SK-N-SH treated with all-trans-retinoic acid at 6 μM for 48 hours (cell line): ENCODE measurements around the gene ZNF93.
"Not testable (repeated sequence)": the region's sequence is repeated elsewhere in the genome, so short reads cannot be mapped to it uniquely, and the experiment has no call there.

Experiments used
- ATAC-seq: fragments of 200-7000 bp; cut with Tn5 transposase; 3 replicates; pipeline ENCODE4 v1.9.1; 2020; ENCODE audit warnings: mild to moderate bottlenecking, moderate library complexity
- ARNTL ChIP-seq: fragments of 450-650 bp; formaldehyde crosslinking; IDR thresholded peaks from 2 replicates; pipeline ENCODE4 v1.5.0; 2020; ENCODE audit warnings: low read depth, mild to moderate bottlenecking, moderate library complexity, borderline replicate concordance
- BACH2 ChIP-seq: fragments of 250-450 bp; sonication (Bioruptor Pico); IDR thresholded peaks from 2 replicates; pipeline ENCODE4 v1.9.0; 2021; ENCODE audit warnings: mild to moderate bottlenecking, borderline replicate concordance
- CSDC2 ChIP-seq: fragments of 250-450 bp; sonication (Bioruptor Pico); IDR thresholded peaks from 2 replicates; pipeline ENCODE4 v1.5.0; 2020; ENCODE audit warnings: mild to moderate bottlenecking, moderate library complexity
- CSRNP3 ChIP-seq: fragments of 250-450 bp; sonication (Bioruptor Pico); IDR thresholded peaks from 2 replicates; pipeline ENCODE4 v1.5.1; 2021; ENCODE audit warnings: mild to moderate bottlenecking, moderate library complexity
- ESRRG ChIP-seq: fragments of 250-450 bp; sonication (Bioruptor Pico); IDR thresholded peaks from 2 replicates; pipeline ENCODE4 v1.6.1; 2021; ENCODE audit warnings: mild to moderate bottlenecking
- GLIS3 ChIP-seq: fragments of 250-450 bp; sonication (Bioruptor Pico); IDR thresholded peaks from 2 replicates; pipeline ENCODE4 v1.5.0; 2020; ENCODE audit warnings: mild to moderate bottlenecking, moderate library complexity
- ISL1 ChIP-seq: fragments of 250-450 bp; sonication (Bioruptor Pico); IDR thresholded peaks from 2 replicates; pipeline ENCODE4 v2.1.2; 2022; ENCODE audit warnings: mild to moderate bottlenecking, moderate library complexity
- OSR1 ChIP-seq: fragments of 250-450 bp; sonication (Bioruptor Pico); IDR thresholded peaks from 2 replicates; pipeline ENCODE4 v1.8.0; 2022; ENCODE audit warnings: moderate library complexity, mild to moderate bottlenecking, inconsistent platforms
- PPARA ChIP-seq: fragments of 250-450 bp; sonication (Bioruptor Pico); IDR thresholded peaks from 2 replicates; pipeline ENCODE4 v1.5.0; 2020; ENCODE audit warnings: mild to moderate bottlenecking, borderline replicate concordance
- RARB ChIP-seq: fragments of 250-450 bp; sonication (Bioruptor Pico); IDR thresholded peaks from 2 replicates; pipeline ENCODE4 v1.8.0; 2021; ENCODE audit warnings: mild to moderate bottlenecking, moderate library complexity
- SNAI2 ChIP-seq: fragments of 250-450 bp; sonication (Bioruptor Pico); IDR thresholded peaks from 2 replicates; pipeline ENCODE4 v1.5.0; 2020; ENCODE audit warnings: mild to moderate bottlenecking, moderate library complexity
- TSHZ2 ChIP-seq: fragments of 250-450 bp; sonication (Bioruptor Pico); IDR thresholded peaks from 2 replicates; pipeline ENCODE4 v1.5.0; 2020; ENCODE audit warnings: mild to moderate bottlenecking, moderate library complexity
- ZC3H10 ChIP-seq: fragments of 250-450 bp; sonication (Bioruptor Pico); IDR thresholded peaks from 2 replicates; pipeline ENCODE4 v1.5.1; 2021; ENCODE audit warnings: mild to moderate bottlenecking, moderate library complexity
- ZFP3 ChIP-seq: fragments of 250-450 bp; sonication (Bioruptor Pico); IDR thresholded peaks from 2 replicates; pipeline ENCODE4 v1.5.0; 2020; ENCODE audit warnings: mild to moderate bottlenecking, moderate library complexity
- ZFP30 ChIP-seq: fragments of 450-650 bp; formaldehyde crosslinking; IDR thresholded peaks from 2 replicates; pipeline ENCODE4 v1.5.0; 2022; ENCODE audit warnings: mild to moderate bottlenecking, moderate library complexity
- ZNF565 ChIP-seq: fragments of 450-650 bp; formaldehyde crosslinking; conservative IDR thresholded peaks from 2 replicates; pipeline ENCODE4 v1.5.0; 2020; ENCODE audit warnings: low read depth, mild to moderate bottlenecking, moderate library complexity
- ZNF70 ChIP-seq: fragments of 450-650 bp; formaldehyde crosslinking; IDR thresholded peaks from 2 replicates; pipeline ENCODE4 v1.5.0; 2020; ENCODE audit warnings: mild to moderate bottlenecking, moderate library complexity
- ZNF8 ChIP-seq: fragments of 450-650 bp; formaldehyde crosslinking; IDR thresholded peaks from 2 replicates; pipeline ENCODE4 v1.5.0; 2020; ENCODE audit warnings: mild to moderate bottlenecking, moderate library complexity
- TF ChIP-seq, protein P1 (sequence below): fragments of 250-450 bp; sonication (Bioruptor Pico); IDR thresholded peaks from 2 replicates; pipeline ENCODE4 v1.5.1; 2020; ENCODE audit warnings: low read depth, mild to moderate bottlenecking, moderate library complexity
- TF ChIP-seq, protein P2 (sequence below): fragments of 250-450 bp; sonication (Bioruptor Pico); IDR thresholded peaks from 2 replicates; pipeline ENCODE4 v1.8.0; 2020; ENCODE audit warnings: mild to moderate bottlenecking, moderate library complexity, borderline replicate concordance

ZNF93 gene

GRCh38 chr19:19866611-19867248 lies 34.0 kb upstream of the ZNF93 start:
- ATAC-seq = no peak
- no peak for TF ChIP-seq PPARA (CRISPR knock-in tag)

DNA sequence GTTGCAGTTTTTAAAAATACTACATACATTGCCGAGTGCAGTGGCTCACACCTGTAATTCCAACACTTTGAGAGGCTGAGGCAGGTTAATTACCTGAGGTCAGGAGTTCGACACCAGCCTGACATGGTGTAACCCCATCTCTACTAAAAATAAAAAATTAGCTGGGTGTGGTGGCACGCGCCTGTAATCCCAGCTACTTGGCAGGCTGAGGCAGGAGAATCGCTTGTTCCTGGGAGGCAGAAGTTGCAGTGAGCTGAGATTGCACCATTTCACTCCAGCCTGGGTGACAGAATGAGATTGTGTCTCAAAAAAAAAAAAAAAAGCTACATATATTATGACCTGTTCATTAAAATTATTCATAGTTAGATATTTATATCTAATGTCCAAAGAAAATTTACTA lies 30.7 kb upstream of the ZNF93 start:
- not testable (repeated sequence) for ATAC-seq

DNA sequence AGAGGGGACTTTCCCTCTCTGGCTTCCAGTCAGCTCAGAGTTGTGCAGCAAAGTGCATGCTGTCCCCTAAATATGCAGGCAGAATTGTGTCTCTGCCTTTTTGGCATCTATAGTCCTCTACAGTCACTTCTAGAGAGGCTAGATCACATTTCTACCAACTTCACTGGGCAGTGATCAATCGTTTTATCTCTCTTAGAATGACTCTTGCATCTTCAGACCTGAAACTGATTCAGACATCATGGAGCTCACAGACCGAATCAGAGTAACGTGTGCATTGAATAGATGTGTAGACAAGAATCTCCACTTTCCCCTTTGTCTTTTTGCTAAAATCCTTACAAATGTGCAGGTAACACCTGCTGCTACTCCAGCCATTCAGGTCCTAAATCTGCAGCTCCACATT lies 28.8 kb upstream of the ZNF93 start:
- ATAC-seq = no peak

DNA sequence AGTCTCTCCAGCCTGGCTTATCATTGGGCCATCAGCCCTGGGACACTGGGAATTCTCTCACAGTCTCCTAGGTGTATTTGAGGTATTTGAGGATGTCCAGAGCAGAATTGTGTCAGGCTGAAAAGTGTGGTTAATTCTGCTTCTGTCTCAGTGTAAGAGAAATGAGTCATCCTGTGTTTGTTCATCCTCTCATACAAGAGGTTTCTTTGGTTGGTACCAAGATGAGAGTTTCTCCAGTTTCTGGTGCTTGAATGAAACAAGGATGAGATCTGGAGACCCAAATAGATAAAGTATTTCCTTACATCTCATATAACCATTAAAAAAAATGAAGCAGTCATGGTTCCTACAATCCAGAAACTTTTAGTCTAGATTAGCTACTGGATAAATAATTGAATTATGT lies 27.4 kb upstream of the ZNF93 start:
- ATAC-seq = no peak
- no peak for TF ChIP-seq PPARA (CRISPR knock-in tag)
- no peak for TF ChIP-seq ZNF70 (CRISPR knock-in tag)
- TF ChIP-seq OSR1 (CRISPR knock-in tag) = no peak
- TF ChIP-seq CSDC2 (CRISPR knock-in tag) = no peak
- TF ChIP-seq ZFP30 (CRISPR knock-in tag) = no peak
- no peak for TF ChIP-seq ZNF565 (CRISPR knock-in tag)
- TF ChIP-seq ZFP3 (CRISPR knock-in tag) = no peak
- TF ChIP-seq, protein P1, sequence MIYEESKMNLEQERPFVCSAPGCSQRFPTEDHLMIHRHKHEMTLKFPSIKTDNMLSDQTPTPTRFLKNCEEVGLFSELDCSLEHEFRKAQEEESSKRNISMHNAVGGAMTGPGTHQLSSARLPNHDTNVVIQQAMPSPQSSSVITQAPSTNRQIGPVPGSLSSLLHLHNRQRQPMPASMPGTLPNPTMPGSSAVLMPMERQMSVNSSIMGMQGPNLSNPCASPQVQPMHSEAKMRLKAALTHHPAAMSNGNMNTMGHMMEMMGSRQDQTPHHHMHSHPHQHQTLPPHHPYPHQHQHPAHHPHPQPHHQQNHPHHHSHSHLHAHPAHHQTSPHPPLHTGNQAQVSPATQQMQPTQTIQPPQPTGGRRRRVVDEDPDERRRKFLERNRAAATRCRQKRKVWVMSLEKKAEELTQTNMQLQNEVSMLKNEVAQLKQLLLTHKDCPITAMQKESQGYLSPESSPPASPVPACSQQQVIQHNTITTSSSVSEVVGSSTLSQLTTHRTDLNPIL (CRISPR knock-in tag) = no peak
- TF ChIP-seq RARB = no peak
- no peak for TF ChIP-seq ARNTL (CRISPR knock-in tag)
- TF ChIP-seq, protein P2, sequence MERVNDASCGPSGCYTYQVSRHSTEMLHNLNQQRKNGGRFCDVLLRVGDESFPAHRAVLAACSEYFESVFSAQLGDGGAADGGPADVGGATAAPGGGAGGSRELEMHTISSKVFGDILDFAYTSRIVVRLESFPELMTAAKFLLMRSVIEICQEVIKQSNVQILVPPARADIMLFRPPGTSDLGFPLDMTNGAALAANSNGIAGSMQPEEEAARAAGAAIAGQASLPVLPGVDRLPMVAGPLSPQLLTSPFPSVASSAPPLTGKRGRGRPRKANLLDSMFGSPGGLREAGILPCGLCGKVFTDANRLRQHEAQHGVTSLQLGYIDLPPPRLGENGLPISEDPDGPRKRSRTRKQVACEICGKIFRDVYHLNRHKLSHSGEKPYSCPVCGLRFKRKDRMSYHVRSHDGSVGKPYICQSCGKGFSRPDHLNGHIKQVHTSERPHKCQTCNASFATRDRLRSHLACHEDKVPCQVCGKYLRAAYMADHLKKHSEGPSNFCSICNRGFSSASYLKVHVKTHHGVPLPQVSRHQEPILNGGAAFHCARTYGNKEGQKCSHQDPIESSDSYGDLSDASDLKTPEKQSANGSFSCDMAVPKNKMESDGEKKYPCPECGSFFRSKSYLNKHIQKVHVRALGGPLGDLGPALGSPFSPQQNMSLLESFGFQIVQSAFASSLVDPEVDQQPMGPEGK = no peak
- no peak for TF ChIP-seq GLIS3 (CRISPR knock-in tag)
- TF ChIP-seq, all 23 proteins: peak for 0

More for the DNA sequence above, 28.8 kb upstream of the ZNF93 start:
- TF ChIP-seq ESRRG (CRISPR knock-in tag) = no peak

DNA sequence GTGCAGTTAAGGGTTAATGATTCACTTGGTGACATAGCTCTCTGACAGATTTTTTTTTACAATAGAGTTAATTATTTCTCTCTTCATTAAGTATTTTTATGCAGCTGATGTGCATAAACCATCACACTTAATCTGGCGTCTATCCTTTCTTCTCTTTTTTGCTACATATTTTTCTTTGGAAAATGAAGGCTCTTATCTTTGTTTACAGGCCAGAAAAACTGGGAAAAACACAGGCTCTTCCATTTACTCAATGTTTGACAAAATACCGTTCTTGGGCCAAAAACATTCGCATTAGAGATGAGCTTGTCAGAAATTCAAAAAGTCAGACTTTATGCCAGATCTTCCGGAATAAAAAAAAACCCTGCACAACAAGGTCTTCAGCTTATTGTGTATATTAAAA lies 23.0 kb upstream of the ZNF93 start:
- TF ChIP-seq ESRRG (CRISPR knock-in tag) = no peak
- no peak for TF ChIP-seq ARNTL (CRISPR knock-in tag)
- ATAC-seq = no peak

GRCh38 chr19:19884583-19884982 lies 16.2 kb upstream of the ZNF93 start:
- ATAC-seq = no peak
- TF ChIP-seq ZNF8 = no peak
- no peak for TF ChIP-seq ESRRG (CRISPR knock-in tag)
- TF ChIP-seq SNAI2 (CRISPR knock-in tag) = no peak
- no peak for TF ChIP-seq ZNF70 (CRISPR knock-in tag)
- no peak for TF ChIP-seq ISL1 (CRISPR knock-in tag)
- TF ChIP-seq OSR1 (CRISPR knock-in tag) = no peak
- TF ChIP-seq GLIS3 (CRISPR knock-in tag) = no peak
- no peak for TF ChIP-seq TSHZ2
- no peak for TF ChIP-seq CSRNP3 (CRISPR knock-in tag)
- no peak for TF ChIP-seq ZFP3 (CRISPR knock-in tag)
- TF ChIP-seq PPARA (CRISPR knock-in tag) = no peak
- no peak for TF ChIP-seq CSDC2 (CRISPR knock-in tag)
- TF ChIP-seq ZC3H10 (CRISPR knock-in tag) = no peak
- TF ChIP-seq ZNF565 (CRISPR knock-in tag) = no peak
- TF ChIP-seq RARB = no peak
- no peak for TF ChIP-seq BACH2 (CRISPR knock-in tag)
- TF ChIP-seq ZFP30 (CRISPR knock-in tag) = no peak
- TF ChIP-seq, all 23 proteins: peak for 0

DNA sequence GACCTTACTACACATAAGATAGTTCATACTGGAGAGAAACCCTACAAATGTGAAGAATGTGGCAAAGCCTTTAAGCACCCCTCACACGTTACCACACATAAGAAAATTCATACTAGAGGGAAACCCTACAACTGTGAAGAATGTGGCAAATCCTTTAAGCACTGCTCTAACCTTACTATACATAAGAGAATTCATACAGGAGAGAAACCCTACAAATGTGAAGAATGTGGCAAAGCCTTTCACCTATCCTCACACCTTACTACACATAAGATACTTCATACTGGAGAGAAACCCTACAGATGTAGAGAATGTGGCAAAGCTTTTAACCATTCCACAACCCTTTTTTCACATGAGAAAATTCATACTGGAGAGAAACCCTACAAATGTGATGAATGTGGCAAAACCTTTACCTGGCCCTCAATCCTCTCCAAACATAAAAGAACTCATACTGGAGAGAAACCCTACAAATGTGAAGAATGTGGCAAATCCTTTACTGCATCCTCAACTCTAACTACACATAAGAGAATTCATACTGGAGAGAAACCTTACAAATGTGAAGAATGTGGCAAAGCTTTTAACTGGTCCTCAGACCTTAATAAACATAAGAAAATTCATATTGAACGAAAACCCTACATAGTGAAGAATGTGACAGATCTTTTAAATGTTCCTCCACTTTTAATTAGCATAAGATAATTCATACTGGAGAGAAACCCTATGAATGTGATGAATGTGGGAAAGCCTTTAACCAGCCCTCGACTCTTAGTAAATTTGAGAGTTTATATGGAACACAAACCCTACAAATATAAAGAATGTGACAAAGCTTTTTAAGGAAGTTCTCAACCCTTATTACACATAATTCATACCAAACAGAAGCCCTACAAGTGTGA lies 8.4 kb upstream of the ZNF93 start:
- not testable (repeated sequence) for ATAC-seq
